HG02970 (cell line): ENCODE measurements around the gene ATP2B1.

Source experiments
- ATAC-seq: cut with Tn5 transposase; IDR thresholded peaks from one replicate; pipeline ENCODE4 v1.9.1; 2021; ENCODE audit warnings: mild to moderate bottlenecking, moderate library complexity, moderate number of reproducible peaks; ENCODE audit not compliant: unreplicated experiment, low FRiP score

ATP2B1 gene

DNA sequence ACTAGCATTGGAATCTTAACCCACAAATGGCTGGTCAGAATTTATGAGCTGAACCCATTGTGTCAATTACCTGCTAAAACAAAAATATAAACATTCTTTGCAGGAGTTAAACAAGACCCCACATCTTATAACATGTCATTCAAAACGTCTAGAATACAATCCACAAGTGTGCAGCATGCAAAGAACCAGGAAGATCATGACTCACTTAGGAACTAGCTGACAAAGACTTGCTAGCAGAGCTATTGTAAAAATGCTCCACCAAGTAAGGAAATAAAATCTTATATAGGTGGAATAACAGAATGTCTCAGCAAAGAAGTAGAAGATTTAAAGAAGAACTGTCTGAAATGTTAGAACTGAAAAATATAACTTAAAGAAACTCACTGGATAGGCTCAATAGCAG is 156.3 kb downstream of the ATP2B1 start:
- no peak for ATAC-seq

DNA sequence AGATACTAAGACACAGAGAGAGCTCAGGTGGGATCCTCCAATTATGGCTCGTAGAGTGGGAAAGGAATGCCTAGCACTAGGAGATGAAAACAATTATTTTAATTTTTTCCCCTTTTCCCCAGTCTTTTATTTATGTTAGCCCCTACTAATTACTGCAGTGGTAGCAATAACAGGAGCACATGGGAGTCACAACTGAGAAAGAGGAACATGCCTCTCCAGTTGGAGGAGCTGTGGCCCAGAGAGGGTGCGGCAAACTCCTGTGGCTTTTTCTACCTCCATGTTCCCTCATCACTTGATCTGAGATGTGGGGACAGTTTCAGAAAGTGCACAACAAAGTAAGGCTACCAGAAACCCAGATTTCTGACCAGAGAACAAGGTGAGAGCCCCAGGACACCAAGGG is 156.9 kb downstream of the ATP2B1 start:
- ATAC-seq = no peak

DNA sequence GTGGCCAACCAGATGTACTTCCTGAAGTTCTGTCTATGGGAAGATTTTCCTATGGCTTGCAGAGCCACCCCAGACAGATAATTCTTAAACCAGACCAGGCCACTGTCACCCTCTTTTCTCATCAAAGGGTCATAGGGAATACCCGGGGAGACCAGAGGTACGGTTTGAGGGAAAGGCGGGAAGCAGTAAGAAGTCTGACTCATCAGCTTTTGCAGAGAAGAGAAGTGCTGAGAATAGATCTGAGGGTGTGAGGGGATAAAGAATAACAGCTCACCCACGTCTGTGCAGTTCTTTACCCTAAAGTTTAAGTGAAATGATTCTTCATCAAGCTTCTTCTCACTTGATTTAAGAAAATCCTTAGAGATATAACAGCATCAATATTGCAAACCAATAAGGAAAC is 161.5 kb downstream of the ATP2B1 start:
- ATAC-seq = no peak

DNA sequence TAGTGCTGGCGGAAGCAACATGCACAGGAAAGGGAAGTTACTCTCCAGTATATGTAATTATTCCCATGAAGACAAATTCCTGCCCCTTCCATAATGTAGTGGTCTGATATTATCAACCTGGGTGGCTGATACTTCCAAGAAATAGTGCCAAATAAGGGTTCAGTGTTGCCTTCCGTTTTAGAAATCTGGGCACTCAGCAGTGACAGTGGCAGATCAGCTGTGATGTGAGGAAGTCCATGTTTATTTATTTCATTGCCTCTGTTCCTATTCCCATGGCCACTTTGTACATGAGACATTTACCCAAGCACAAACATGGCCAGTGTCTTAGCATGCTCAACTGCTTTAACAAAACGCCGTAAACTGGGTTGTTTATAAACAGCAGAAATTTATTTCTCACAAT is 162.5 kb downstream of the ATP2B1 start:
- no peak for ATAC-seq

DNA sequence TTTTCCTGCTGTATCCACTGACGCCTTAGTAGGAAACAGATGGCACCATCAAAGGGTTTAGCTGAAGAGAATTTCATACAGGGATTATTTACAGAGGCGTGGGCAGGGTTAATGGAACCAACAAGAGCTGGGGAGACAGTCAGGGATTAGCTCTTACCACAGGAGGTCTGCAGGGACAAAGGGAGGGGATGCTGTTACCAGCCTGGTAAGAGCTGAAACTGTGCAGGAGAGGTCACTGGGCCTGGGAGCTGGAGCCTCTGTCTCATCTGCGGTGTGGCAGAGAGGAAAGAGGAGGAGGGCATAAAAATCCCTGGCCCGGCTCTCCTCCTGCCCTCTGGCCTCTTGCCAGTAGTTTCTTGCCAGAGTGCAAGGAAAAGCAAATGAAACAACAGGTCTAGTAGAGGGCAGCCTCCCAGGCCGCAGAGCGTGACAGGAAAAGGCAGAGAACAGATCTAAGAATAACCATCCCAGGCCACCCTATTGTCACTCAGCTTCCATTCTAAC is 163.9 kb downstream of the ATP2B1 start:
- no peak for ATAC-seq

DNA sequence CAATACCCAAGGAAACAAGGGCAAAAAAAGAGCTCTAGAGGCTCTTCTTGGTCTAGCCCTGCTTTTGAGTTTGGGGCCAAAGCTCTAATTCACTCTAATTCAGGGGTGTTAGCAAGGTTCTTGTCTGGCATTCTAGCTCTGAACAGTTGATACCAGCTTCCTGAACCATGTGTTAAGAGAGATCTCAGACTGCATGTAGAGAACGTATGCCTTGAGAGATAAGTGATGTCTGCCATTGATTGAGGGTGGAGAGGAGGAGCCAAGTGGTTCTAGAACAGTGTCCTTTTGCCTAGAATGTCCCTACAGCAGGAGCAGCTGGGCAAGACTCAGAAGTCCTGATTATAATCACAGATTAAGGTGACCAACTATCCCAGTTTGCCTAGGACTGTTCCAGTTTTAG is 164.6 kb downstream of the ATP2B1 start:
- no peak for ATAC-seq

DNA sequence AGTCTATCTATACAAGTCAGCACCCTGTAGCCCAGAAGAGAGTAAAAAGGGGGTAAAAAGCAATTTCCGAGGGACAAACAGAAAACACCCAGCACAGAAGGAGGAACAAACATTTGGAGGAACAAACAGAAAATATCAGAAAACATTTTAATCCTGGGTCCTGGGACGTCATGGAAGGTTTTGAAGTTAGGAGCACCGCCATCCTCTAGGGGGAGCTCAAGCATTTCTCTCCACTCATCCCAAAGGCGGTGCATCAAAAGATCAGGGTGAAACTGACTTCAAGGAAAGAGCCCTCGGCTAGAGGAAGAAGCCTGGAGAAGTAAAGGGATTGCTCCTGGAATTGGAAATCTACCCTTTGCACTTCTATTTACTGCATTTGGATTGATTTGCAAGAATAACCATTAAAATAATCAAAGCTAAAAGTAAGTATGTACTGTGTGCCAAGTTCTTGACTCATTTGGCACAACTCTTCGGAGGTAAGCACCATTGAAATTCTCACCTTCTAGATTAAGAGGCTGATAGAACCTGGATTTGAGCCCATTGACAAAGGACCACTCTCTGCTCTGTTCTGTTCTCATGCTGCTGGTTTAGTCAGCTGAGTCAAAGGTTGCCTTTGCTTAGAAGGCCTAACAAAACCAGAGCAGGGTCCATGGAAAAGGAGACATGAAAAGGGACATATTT is 165.6 kb downstream of the ATP2B1 start:
- peak; percentile 65 for ATAC-seq

DNA sequence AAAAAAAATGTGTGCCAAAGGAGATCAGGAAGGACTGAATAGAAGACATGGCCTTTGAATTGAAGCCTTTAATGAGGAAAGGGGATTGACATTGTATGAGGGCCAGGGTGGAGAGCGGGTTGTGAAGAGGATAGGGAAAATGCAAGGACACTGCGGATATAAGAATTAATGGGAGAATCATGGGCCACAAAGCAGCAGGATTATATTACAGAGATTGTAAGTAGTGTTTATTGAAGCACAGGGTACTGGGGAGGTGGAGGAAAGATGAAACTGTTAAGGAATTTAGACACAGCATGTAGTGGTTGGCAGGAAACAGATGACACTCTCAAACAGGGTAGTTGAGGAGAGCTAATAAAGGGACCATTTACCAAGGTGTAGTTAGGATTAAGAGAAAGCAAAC is 166.4 kb downstream of the ATP2B1 start:
- ATAC-seq = no peak

DNA sequence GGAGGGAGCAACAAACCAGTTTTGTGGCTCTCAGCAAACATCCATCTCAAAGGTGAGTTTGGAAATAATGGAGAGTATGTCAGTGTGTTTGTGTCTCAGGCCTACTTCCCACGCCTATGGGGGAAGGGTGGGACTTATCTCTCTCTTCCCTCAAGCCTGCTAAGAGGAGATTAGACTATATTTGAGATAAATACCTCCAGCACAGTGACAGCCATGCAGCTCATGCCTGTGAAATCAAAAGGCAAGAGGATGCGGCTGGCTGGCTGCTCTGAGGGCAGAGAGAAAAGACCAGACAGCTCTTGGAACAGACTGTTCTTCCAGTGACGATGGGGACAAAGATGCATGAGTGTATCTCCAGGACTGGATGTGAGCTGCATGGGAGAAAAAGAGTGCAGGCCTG is 168.1 kb downstream of the ATP2B1 start:
- no peak for ATAC-seq

DNA sequence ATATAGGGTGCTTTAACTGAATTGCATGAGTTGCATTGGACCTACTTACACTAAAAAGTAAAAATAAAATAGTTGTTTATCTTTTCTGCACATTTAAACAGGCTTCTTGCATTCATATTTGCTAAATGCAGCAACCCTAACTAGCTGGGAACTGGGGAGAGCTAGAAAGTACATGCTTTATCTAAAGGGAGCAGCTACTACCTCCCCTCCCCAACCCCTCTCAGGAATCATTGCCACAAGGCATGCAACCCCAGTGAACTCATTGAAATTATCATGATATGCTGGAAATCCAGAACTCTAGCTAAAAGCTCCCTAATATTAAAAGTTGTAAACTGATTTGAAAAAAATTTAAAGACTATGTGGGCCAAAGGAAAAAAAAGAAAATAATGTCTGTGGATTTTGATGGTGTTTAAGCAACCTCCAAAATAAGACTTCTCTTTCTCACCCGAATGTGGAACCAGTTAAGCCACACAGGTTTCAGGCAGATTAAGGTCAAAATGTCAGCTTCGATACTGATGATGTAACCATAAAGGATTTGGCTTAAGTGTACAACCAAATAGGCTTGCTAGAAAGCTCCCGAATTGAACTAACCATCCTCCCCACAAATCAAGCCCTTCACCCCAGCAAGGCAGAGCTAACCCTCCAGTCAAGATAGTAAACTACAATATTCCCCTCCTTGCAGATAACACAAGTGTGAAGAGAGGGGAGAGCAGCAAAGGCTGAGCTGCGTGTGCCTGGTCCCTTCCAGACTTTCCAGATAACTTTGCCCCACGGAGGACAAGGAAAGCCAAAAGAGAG is 169.0 kb downstream of the ATP2B1 start:
- no peak for ATAC-seq

DNA sequence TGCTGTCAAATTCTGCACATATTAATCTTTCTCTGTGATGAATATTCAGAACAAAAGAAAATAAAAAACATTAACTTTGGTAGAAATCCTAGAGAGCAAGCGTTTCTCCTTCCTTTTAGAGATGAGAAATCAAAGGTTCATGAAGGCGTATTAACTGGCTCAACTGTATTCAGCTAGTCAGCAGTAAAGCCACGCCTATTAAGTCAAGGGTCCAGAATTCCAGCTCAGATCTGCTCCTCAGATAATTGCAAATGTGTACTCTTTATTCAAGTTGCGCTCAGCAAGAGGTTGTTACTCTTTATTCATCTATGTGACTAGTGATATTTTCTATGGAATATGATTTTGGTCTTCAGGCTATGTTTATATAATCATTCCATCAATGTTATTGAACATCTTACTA is 169.7 kb downstream of the ATP2B1 start:
- no peak for ATAC-seq
